ENCODE measurements around the gene AUTS2. TPM values are rescaled to one million over a fixed set of nuclear protein-coding genes. Genes with fewer than 3 reads are reported as not detected.

Gene AUTS2
- total and polyA plus RNA-seq, 2 experiments from 2014 or later: 32.0 to 91.0 TPM

DNA sequence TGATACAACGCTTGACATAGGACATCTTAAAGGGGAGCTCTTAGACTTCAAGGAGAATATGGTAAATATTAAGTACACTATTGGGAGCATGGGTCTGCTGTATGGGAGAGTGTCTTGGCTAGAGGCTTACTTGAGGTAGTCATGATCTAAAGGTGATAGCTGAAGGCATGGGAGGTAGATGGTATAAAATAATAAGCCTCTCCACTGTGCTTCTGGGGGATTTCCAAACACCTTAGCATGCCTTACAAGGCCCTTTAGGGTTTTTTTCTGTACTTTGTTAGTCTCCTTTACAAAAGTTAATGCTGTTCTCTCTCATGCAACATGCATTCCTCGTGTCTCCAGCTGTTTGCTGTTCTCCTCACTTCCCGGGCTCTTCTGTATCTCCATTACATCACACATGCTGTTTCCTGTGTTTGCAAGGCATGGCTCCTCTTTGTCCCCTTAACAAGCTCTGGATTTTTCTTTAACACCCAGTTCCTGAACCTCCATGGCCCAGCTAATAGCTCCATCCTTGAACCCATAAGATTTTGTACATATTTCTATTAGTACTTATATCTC, 449.7 kb downstream of the AUTS2 start:
- Mint-ChIP-seq H3K27ac (no peak overlapping the region), H3K9me3 (no peaks in the 10 kb centered on the region), H3K36me3 (ENCODE audit: low read depth) (no peaks in the 10 kb centered on the region), H3K4me3 (no peak overlapping the region), H3K4me1 (peaks cover 24% of the 10 kb centered on the region), H3K27me3 (ENCODE audit: insufficient read depth, low read depth, poor library complexity) (no peaks in the 10 kb centered on the region)
- peak; percentile 70 for DNase-seq (ENCODE audit: low spot score)
- H3K27ac ChIP-seq (ENCODE audit: low read depth): no peak overlapping the region
- H2AFZ ChIP-seq: no peak overlapping the region
- TF ChIP-seq, protein P1, sequence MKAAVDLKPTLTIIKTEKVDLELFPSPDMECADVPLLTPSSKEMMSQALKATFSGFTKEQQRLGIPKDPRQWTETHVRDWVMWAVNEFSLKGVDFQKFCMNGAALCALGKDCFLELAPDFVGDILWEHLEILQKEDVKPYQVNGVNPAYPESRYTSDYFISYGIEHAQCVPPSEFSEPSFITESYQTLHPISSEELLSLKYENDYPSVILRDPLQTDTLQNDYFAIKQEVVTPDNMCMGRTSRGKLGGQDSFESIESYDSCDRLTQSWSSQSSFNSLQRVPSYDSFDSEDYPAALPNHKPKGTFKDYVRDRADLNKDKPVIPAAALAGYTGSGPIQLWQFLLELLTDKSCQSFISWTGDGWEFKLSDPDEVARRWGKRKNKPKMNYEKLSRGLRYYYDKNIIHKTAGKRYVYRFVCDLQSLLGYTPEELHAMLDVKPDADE (IDR thresholded peaks at IDR 0.05): no peak
- peak; percentile 1; the same call in 1 of the 2 replicates for TF ChIP-seq ZNF462 (CRISPR knock-in tag; IDR thresholded peaks at IDR 0.05)
- no peak overlapping the region for H3K4me3 ChIP-seq
- H3K36me3 ChIP-seq (ENCODE audit: insufficient read depth): no peaks in the 10 kb centered on the region
- H3K4me2 ChIP-seq: no peak overlapping the region
- H3F3A ChIP-seq (replicated peaks; ENCODE audit: low read depth): no peaks in the 10 kb centered on the region
- H3K9me2 ChIP-seq (ENCODE audit: insufficient read depth): no peaks in the 10 kb centered on the region
- no peaks in the 10 kb centered on the region for H3K79me2 ChIP-seq (replicated peaks; ENCODE audit: insufficient read depth)
- no peaks in the 10 kb centered on the region for H4K20me1 ChIP-seq (replicated peaks; ENCODE audit: insufficient read depth)
- peaks cover 5% of the 10 kb centered on the region; the same call in 1 of the 2 replicates for H3K4me1 ChIP-seq (ENCODE audit: insufficient read depth)
- peak; percentile 82 for ATAC-seq
- H3K27me3 ChIP-seq (ENCODE audit: insufficient read depth): no peaks in the 10 kb centered on the region

DNA sequence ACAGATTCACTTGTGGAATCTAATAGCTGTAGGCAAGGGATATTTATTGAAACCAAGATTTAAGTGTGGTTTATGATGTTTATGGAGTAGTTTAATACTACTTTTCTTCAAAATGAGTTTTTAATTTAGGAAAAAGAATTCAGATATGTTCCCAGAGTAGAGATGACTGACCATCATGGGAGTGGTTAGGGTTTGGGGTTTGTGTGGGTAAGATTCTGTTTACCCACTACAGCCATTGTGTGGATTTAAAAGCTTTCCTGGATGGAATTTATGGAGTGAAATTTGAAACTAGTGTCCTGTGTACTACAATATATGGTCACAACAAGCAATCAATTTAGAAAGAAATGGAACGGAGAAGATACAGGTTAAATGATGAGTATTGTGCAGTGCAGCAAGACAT, 453.5 kb downstream of the AUTS2 start:
- Histone ChIP-seq H3K79me2 (replicated peaks; ENCODE audit: insufficient read depth) (no peaks in the 10 kb centered on the region), H3F3A (replicated peaks; ENCODE audit: low read depth) (no peaks in the 10 kb centered on the region), H3K27me3 (ENCODE audit: insufficient read depth) (no peaks in the 10 kb centered on the region), H3K4me1 (ENCODE audit: insufficient read depth) (peaks cover 7% of the 10 kb centered on the region; the same call in 1 of the 2 replicates), H2AFZ (no peak overlapping the region), H3K4me2 (no peak overlapping the region), H3K27ac (ENCODE audit: low read depth) (no peak overlapping the region), H4K20me1 (replicated peaks; ENCODE audit: insufficient read depth) (no peaks in the 10 kb centered on the region), H3K9me2 (ENCODE audit: insufficient read depth) (no peaks in the 10 kb centered on the region), H3K36me3 (ENCODE audit: insufficient read depth) (no peaks in the 10 kb centered on the region), H3K4me3 (no peak overlapping the region)
- H3K4me3 Mint-ChIP-seq: no peak overlapping the region
- H3K27ac Mint-ChIP-seq: no peak overlapping the region
- H3K9me3 Mint-ChIP-seq: no peaks in the 10 kb centered on the region
- no peaks in the 10 kb centered on the region for H3K27me3 Mint-ChIP-seq (ENCODE audit: insufficient read depth, low read depth, poor library complexity)
- H3K4me1 Mint-ChIP-seq: peaks cover 15% of the 10 kb centered on the region
- no peak for ATAC-seq
- H3K36me3 Mint-ChIP-seq (ENCODE audit: low read depth): no peaks in the 10 kb centered on the region
- DNase-seq (ENCODE audit: low spot score): no peak
- no peak for TF ChIP-seq STAT1 (IDR thresholded peaks at IDR 0.05; ENCODE audit: unreplicated experiment)
- no peak for TF ChIP-seq CREB1 (CRISPR knock-in tag; IDR thresholded peaks at IDR 0.05; ENCODE audit: low read depth)
- TF ChIP-seq NANOG (IDR thresholded peaks at IDR 0.05; ENCODE audit: borderline replicate concordance): no peak
- TF ChIP-seq EZH2phosphoT487 (IDR thresholded peaks at IDR 0.05; ENCODE audit: unreplicated experiment): no peak
- TF ChIP-seq, protein P2, sequence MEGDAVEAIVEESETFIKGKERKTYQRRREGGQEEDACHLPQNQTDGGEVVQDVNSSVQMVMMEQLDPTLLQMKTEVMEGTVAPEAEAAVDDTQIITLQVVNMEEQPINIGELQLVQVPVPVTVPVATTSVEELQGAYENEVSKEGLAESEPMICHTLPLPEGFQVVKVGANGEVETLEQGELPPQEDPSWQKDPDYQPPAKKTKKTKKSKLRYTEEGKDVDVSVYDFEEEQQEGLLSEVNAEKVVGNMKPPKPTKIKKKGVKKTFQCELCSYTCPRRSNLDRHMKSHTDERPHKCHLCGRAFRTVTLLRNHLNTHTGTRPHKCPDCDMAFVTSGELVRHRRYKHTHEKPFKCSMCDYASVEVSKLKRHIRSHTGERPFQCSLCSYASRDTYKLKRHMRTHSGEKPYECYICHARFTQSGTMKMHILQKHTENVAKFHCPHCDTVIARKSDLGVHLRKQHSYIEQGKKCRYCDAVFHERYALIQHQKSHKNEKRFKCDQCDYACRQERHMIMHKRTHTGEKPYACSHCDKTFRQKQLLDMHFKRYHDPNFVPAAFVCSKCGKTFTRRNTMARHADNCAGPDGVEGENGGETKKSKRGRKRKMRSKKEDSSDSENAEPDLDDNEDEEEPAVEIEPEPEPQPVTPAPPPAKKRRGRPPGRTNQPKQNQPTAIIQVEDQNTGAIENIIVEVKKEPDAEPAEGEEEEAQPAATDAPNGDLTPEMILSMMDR (conservative IDR thresholded peaks at IDR 0.05; ENCODE audit: low read depth in 2 of 2): no peak
- no peak for TF ChIP-seq POLR2AphosphoS5 (IDR thresholded peaks at IDR 0.05; ENCODE audit: low read depth)
- TF ChIP-seq EZH2 (IDR thresholded peaks at IDR 0.05; ENCODE audit: low read depth, unreplicated experiment): no peak
- TF ChIP-seq JUNB (IDR thresholded peaks at IDR 0.05; ENCODE audit: unreplicated experiment): no peak

Measured in GM23338 (cell line).